Right lobe of liver (tissue), 6 donors: ENCODE measurements around the gene TMEM11. TPM values are rescaled to one million over a fixed set of nuclear protein-coding genes. Genes with fewer than 3 reads are reported as not detected.

Source experiments
- ATAC-seq, 4 donors: fragments of 200-7000 bp; cut with Tn5 transposase; one replicate each; pipeline ENCODE4 v1.9.1; 2020; ENCODE audit warnings: mild to moderate bottlenecking in 4 of 4, moderate library complexity in 4 of 4
- DNase-seq, 3 donors: peaks; one replicate each; pipeline ENCODE4 v3.0.0-alpha.2; 2020
- H3K27ac ChIP-seq, 3 donors: fragments of 200-600 bp; one replicate each; pipeline ENCODE4 v1.8.0; 2022
- H3K27me3 ChIP-seq, 2 donors: fragments of 200-600 bp; one replicate each; pipeline ENCODE4 v1.8.0; 2022
- H3K36me3 ChIP-seq, 4 donors: fragments of 200-600 bp; sonication (generic) in 1 of 4; one replicate each; pipeline versions ENCODE4 v1.5.1 to v1.8.0; 2017 to 2022; ENCODE audit warnings: control low read depth in 1 of 4
- H3K4me1 ChIP-seq, 4 donors: fragments of 200-600 bp; sonication (generic) in 1 of 4; one replicate each; pipeline versions ENCODE4 v1.5.1 to v1.8.0; 2017 to 2022; ENCODE audit warnings: control low read depth in 1 of 4
- H3K4me3 ChIP-seq, 3 donors: fragments of 200-600 bp; one replicate each; pipeline ENCODE4 v1.8.0; 2022
- H3K9me3 ChIP-seq, 4 donors: fragments of 200-600 bp; sonication (generic) in 1 of 4; one replicate each; pipeline versions ENCODE4 v1.5.1 to v1.8.0; 2017 to 2022; ENCODE audit warnings: control low read depth in 1 of 4
- CTCF ChIP-seq, 4 donors: fragments of 200-600 bp in 3 of 4; fragments of 450-650 bp in 1 of 4; IDR thresholded peaks; one replicate each; pipeline versions ENCODE4 v1.5.1 to v1.8.0; 2016 to 2022; ENCODE audit warnings: antibody characterized with exemption in 4 of 4, mild to moderate bottlenecking in 2 of 4
- POLR2A ChIP-seq: fragments of 450-650 bp; IDR thresholded peaks from one replicate; pipeline ENCODE4 v1.6.1; 2017; ENCODE audit warnings: antibody characterized with exemption, mild to moderate bottlenecking
- WGBS: methylation state at CpG from one replicate; pipeline ENCODE4 v1.1.6; 2018; ENCODE audit warnings: low coverage, low lambda C conversion rate; ENCODE audit not compliant: insufficient coverage; ENCODE audit errors: missing lambda C conversion rate; 5-methylcytosine and 5-hydroxymethylcytosine counted together
- intact Hi-C, 2 donors: fragments of 100-400 bp; cut with DNase I; formaldehyde crosslinking; loops; one replicate each; pipeline versions ENCODE4 v1.11.2 to v1.14.1; 2022
- total RNA-seq, 6 experiments: library from RNA; depleted of rRNA in 2 of 6; stranded (reverse); fragments of >200 nt in 2 of 6; fragmentation: NEBNext Ultra II Directional in 3 of 6; extraction: Animal tissue kit (Norgen Biotek cat#: 25700) in 3 of 6; gene quantifications; one replicate each; pipeline versions ENCODE4 v1.1.0 to v1.2.4, GENCODE V29; 2016 to 2023
- donor health status: DM: no; HTN: yes; CAD: no.
- donor health status: DM: no; HTN: no; CAD: no.
- donor health status: DM: no; HTN: no; CAD: no.
- donor health status: DM: no; HTN: yes; CAD: no.
- donor health status: DM: no; HTN: yes; CAD: no.

TMEM11 gene
- total RNA-seq, 6 experiments from 2014 or later: 10.8 to 20.6 (median 11.7) TPM

GRCh38 chr17:21223086-21223485 is 9.1 kb upstream of the TMEM11 start:
- Histone ChIP-seq H3K36me3 (no peaks in the 10 kb centered on the region), H3K9me3 (no peaks in the 10 kb centered on the region), H3K4me1 (no peaks in the 10 kb centered on the region), H3K4me3 (no peak overlapping the region), H3K27me3 (no peaks in the 10 kb centered on the region), H3K27ac (no peak overlapping the region)
- intact Hi-C loops: no loop called here
- DNase-seq: no peak
- no peak for TF ChIP-seq POLR2A
- TF ChIP-seq CTCF (IDR thresholded peaks at IDR 0.05): no peak
- 84% methylated on average over 6 of the region's 6 CpGs for WGBS
- no peak for ATAC-seq

DNA sequence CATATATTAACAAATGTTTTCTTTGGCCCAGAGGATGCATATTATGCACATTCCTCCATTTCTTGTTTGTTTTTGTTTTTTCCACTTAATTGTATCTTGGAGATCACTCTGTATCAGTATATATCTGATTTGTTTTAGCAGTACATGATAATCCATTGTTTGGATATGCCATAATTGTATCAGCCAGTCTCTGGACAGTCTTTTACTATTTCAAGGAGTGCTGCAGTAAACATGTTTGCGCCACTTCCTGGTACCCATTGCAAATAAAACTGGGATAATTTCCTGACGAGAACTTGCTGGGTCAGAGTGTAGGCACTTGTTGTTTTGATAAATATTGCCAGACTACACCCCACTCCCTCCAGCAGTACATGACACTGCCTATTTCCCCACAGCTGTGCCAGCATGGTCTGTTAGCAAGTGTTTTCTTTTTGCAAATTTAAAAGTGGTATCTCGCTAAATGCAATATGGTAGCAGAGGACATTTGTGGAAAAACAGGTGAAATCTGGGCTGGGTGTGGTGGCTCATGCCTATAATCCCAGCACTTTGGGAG is 4.9 kb upstream of the TMEM11 start:
- H3K9me3 ChIP-seq: no peaks in the 10 kb centered on the region
- no peaks in the 10 kb centered on the region for H3K27me3 ChIP-seq
- no peak for ATAC-seq
- H3K27ac ChIP-seq: no peak overlapping the region
- H3K4me1 ChIP-seq: peaks cover 0 to 3% (median 0%) of the 10 kb centered on the region in 4 donors
- H3K4me3 ChIP-seq: no peak overlapping the region
- no peaks in the 10 kb centered on the region for H3K36me3 ChIP-seq
- 68% methylated on average over 3 of the region's 3 CpGs for whole genome bisulfite sequencing
- intact Hi-C loops: no loop called here
- no peak for DNase-seq
- TF ChIP-seq POLR2A (no peak), CTCF (IDR thresholded peaks at IDR 0.05) (no peak)

GRCh38 chr17:21218101-21218500 is 4.1 kb upstream of the TMEM11 start:
- no peaks in the 10 kb centered on the region for H3K36me3 ChIP-seq
- no peak for DNase-seq
- no peak for ATAC-seq
- peaks cover 0 to 6% (median 2%) of the 10 kb centered on the region in 4 donors for H3K4me1 ChIP-seq
- H3K4me3 ChIP-seq: no peak overlapping the region
- TF ChIP-seq POLR2A: no peak
- no peak for TF ChIP-seq CTCF (IDR thresholded peaks at IDR 0.05)
- intact Hi-C loops: no loop called here
- H3K27ac ChIP-seq: no peak overlapping the region
- 91% methylated on average over 2 of the region's 3 CpGs for WGBS
- no peaks in the 10 kb centered on the region for H3K9me3 ChIP-seq
- no peaks in the 10 kb centered on the region for H3K27me3 ChIP-seq

DNA sequence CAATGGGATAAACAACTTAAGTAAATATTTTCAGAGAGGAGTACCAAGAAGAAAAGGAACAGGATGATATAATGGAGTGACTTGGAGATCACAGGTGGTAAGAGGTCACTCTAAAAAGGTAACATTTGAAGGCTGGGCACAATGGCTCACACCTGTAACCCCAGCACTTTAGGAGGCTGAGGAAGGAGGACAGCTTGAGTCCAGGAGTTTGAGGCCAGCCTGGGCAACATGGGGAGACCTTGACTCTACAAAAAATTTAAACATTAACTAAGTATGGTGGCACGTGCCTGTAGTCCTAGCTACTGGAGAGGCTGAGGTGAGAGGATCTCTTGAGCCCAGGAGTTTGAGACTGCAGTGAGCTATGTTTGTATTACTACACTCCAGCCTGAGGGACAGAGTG is 3.4 kb upstream of the TMEM11 start:
- DNase-seq (no peak), ATAC-seq (no peak)
- Histone ChIP-seq H3K36me3 (no peaks in the 10 kb centered on the region), H3K27me3 (no peaks in the 10 kb centered on the region), H3K27ac (no peak overlapping the region), H3K4me3 (no peak overlapping the region), H3K9me3 (no peaks in the 10 kb centered on the region), H3K4me1 (peaks cover 0 to 13% (median 3%) of the 10 kb centered on the region in 4 donors)
- TF ChIP-seq POLR2A (no peak), CTCF (IDR thresholded peaks at IDR 0.05) (no peak)
- 33% methylated on average over 1 of the region's 1 CpG for WGBS
- intact Hi-C loops: no loop called here

DNA sequence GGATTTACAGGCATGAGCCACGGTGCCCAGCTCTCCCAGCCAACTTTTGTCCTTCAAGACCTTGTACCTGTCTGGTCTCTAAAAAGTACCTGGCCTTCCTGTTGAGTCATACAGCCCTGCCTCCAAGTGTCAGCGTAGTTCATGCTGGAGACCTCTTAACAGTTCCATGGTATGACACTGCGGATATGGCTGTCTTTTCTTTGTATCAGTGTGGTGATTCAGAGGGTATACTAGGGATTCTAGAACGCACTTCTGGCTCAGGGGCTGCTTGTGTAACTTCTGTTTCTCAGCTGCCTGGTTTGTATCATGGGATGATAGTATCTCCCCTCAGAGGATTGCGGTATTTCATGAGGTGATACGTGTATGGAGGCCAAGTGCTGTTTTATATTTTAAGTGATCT is 2.0 kb upstream of the TMEM11 start:
- peaks cover 0 to under 1% (median 0%) of the 10 kb centered on the region in 4 donors for H3K36me3 ChIP-seq
- no peak for ATAC-seq
- peaks cover 0 to 22% (median 3%) of the 10 kb centered on the region in 4 donors for H3K4me1 ChIP-seq
- no peak overlapping the region for H3K4me3 ChIP-seq
- TF ChIP-seq POLR2A: no peak
- no peaks in the 10 kb centered on the region for H3K9me3 ChIP-seq
- 83% methylated on average over 6 of the region's 6 CpGs for WGBS
- intact Hi-C loops: no loop called here
- H3K27me3 ChIP-seq: no peaks in the 10 kb centered on the region
- no peak for DNase-seq
- no peak overlapping the region for H3K27ac ChIP-seq
